K562 (cell line): ENCODE results near the gene PTPN12.

Experiments used
- CTCF ChIP-seq, 3 experiments: IDR thresholded peaks in 2 of 3; conservative IDR thresholded peaks in 1 of 3; 2 replicates each; pipeline ENCODE4 v1.5.1; 2011 to 2012; ENCODE audit warnings: low read length in 3 of 3, mild to moderate bottlenecking in 3 of 3, control low read depth in 2 of 3, improper control_type of control experiment in 1 of 3, inconsistent platforms in 1 of 3, low read depth in 1 of 3, mixed read lengths in 1 of 3, moderate library complexity in 1 of 3; ENCODE audit not compliant: insufficient read depth in 2 of 3
- HDAC3 ChIP-seq: fragments of 450-650 bp; IDR thresholded peaks from 2 replicates; pipeline ENCODE4 v1.6.1; 2018; ENCODE audit warnings: borderline replicate concordance, mild to moderate bottlenecking, moderate library complexity; ENCODE audit not compliant: partially characterized antibody
- NCOA1 ChIP-seq: fragments of 450-650 bp; IDR thresholded peaks from 2 replicates; pipeline ENCODE4 v1.6.1; 2016; ENCODE audit warnings: low read depth
- NCOR1 ChIP-seq: fragments of 450-650 bp; IDR thresholded peaks from 2 replicates; pipeline ENCODE4 v1.6.1; 2016; ENCODE audit warnings: mild to moderate bottlenecking, moderate library complexity
- NFXL1 ChIP-seq: fragments of 450-650 bp; formaldehyde crosslinking; IDR thresholded peaks from 2 replicates; pipeline ENCODE4 v1.4.0; 2021; ENCODE audit warnings: mild to moderate bottlenecking
- POLR2A ChIP-seq: fragments of 450-650 bp; conservative IDR thresholded peaks from 2 replicates; pipeline ENCODE4 v1.6.1; 2016
- RAD21 ChIP-seq, 2 experiments: fragments of 250-450 bp in 1 of 2; fragments of 450-650 bp in 1 of 2; sonication (Bioruptor Pico) in 1 of 2; formaldehyde crosslinking in 1 of 2; IDR thresholded peaks in 1 of 2; conservative IDR thresholded peaks in 1 of 2; 2 replicates each; pipeline versions ENCODE4 v1.4.0 to v1.8.0; 2020 to 2022; ENCODE audit warnings: mild to moderate bottlenecking in 2 of 2, moderate library complexity in 1 of 2
- U2AF1 ChIP-seq: fragments of 200-400 bp; formaldehyde crosslinking; optimal IDR thresholded peaks from 2 replicates; pipeline ENCODE3; 2017; ENCODE audit warnings: mild to moderate bottlenecking, low read depth, low read length, moderate library complexity
- USF2 ChIP-seq: sonication (generic); formaldehyde crosslinking; IDR thresholded peaks from 2 replicates; pipeline ENCODE4 v1.5.0; 2020; ENCODE audit warnings: missing genetic modification reagents
- ZNF121 ChIP-seq: sonication (generic); formaldehyde crosslinking; conservative IDR thresholded peaks from 2 replicates; pipeline ENCODE4 v1.8.0; 2022; ENCODE audit warnings: missing genetic modification reagents
- ZNF76 ChIP-seq: fragments of 250-450 bp; sonication (Bioruptor Pico); IDR thresholded peaks from 2 replicates; pipeline ENCODE4 v1.4.0; 2020; ENCODE audit warnings: mild to moderate bottlenecking, moderate library complexity, borderline replicate concordance
- TF ChIP-seq, protein P1 (sequence below): sonication (generic); formaldehyde crosslinking; IDR thresholded peaks from 2 replicates; pipeline ENCODE4 v1.8.0; 2022; ENCODE audit warnings: mild to moderate bottlenecking, missing genetic modification reagents, borderline replicate concordance

- TF ChIP-seq U2AF1: no peak
- TF ChIP-seq CTCF (IDR thresholded peaks at IDR 0.05 in 2 of 3, conservative IDR thresholded peaks at IDR 0.05 in 1 of 3; ENCODE audit: insufficient read depth in 2 of 3, low read depth in 1 of 3, low read length in 3 of 3): no peak
- no peak for TF ChIP-seq NCOR1
- TF ChIP-seq RAD21 (CRISPR knock-in tag; conservative IDR thresholded peaks at IDR 0.05 in 1 of 2, IDR thresholded peaks at IDR 0.05 in 1 of 2): no peak
- TF ChIP-seq ZNF121 (CRISPR knock-in tag): no peak
- no peak for TF ChIP-seq USF2 (CRISPR knock-in tag)
- TF ChIP-seq, protein P1, sequence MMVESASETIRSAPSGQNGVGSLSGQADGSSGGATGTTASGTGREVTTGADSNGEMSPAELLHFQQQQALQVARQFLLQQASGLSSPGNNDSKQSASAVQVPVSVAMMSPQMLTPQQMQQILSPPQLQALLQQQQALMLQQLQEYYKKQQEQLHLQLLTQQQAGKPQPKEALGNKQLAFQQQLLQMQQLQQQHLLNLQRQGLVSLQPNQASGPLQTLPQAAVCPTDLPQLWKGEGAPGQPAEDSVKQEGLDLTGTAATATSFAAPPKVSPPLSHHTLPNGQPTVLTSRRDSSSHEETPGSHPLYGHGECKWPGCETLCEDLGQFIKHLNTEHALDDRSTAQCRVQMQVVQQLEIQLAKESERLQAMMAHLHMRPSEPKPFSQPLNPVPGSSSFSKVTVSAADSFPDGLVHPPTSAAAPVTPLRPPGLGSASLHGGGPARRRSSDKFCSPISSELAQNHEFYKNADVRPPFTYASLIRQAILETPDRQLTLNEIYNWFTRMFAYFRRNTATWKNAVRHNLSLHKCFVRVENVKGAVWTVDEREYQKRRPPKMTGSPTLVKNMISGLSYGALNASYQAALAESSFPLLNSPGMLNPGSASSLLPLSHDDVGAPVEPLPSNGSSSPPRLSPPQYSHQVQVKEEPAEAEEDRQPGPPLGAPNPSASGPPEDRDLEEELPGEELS (CRISPR knock-in tag): no peak
- no peak for TF ChIP-seq NCOA1
- TF ChIP-seq ZNF76 (CRISPR knock-in tag): no peak
- no peak for TF ChIP-seq POLR2A
- no peak for TF ChIP-seq HDAC3
- TF ChIP-seq NFXL1: no peak
These were observed 150.7 kb downstream of the PTPN12 start for GRCh38 chr7:77687747-77688144.
